Measurements from ENCODE around the gene ZNF221. TPM values are rescaled to one million over a fixed set of nuclear protein-coding genes. Genes with fewer than 3 reads are reported as not detected.

The ZNF221 gene
- polyA plus RNA-seq, 2 of the 4 experiments (the other 2 are of a cell fraction) = 1.6 TPM

DNA sequence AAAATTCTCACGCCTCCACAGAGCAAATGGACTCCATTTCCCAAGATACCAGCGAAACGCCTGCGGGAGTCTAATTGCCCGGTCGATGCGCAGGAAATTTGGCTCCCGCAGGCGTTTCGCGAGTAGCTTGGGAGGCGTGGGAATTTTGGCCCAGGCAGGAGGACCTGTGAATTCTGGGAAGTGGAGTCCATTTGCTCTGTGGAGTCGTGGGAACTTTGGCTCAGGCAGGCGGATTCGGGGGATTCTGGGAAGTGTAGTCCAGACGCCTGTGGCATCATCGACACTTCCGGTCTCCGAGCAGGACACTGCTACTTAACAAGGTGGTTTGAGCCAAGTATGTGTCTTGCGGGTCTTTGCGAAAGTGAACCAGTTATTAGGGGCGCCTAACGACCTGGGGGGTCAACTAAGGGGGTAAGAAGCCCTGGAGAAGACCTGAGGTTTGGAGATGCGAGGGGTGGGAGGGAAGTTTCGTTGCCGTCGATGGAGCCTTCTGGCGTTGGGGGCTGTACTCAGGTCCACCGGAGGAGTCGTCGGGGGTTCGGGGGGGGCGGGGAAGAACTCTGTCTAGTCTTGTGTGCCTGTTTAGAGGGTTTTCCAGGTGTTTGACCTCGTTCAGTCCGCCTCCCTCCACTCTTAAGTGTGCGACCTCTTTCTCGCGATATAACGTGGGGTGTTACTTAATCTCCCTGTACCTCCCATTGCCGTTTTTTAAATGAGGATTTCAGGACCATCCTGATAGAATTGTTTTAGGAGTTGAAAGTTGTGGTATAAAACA, 33.1 kb downstream of the ZNF221 start, which contains the start of gene ZNF155 (continued):
- TF ChIP-seq, protein P1, sequence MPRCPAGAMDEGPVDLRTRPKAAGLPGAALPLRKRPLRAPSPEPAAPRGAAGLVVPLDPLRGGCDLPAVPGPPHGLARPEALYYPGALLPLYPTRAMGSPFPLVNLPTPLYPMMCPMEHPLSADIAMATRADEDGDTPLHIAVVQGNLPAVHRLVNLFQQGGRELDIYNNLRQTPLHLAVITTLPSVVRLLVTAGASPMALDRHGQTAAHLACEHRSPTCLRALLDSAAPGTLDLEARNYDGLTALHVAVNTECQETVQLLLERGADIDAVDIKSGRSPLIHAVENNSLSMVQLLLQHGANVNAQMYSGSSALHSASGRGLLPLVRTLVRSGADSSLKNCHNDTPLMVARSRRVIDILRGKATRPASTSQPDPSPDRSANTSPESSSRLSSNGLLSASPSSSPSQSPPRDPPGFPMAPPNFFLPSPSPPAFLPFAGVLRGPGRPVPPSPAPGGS (IDR thresholded peaks at IDR 0.05) = no peak
- no peak for TF ChIP-seq HOXA7 (CRISPR knock-in tag; IDR thresholded peaks at IDR 0.05)
- no peak for TF ChIP-seq EHMT2 (IDR thresholded peaks at IDR 0.05; ENCODE audit: low read depth)
- no peak for TF ChIP-seq TP53 (CRISPR knock-in tag; IDR thresholded peaks at IDR 0.05)
- TF ChIP-seq GATA3 (IDR thresholded peaks at IDR 0.05; ENCODE audit: borderline replicate concordance) = no peak; the same call in 1 of the 2 replicates
- peak in 1 of 2 experiments; percentile 36; a peak in 1 of 4 replicates for TF ChIP-seq CEBPB (IDR thresholded peaks at IDR 0.05)
- no peak for TF ChIP-seq RARB (CRISPR knock-in tag; IDR thresholded peaks at IDR 0.05)
- no peak for TF ChIP-seq EHF (CRISPR knock-in tag; IDR thresholded peaks at IDR 0.05)
- TF ChIP-seq EP300 (IDR thresholded peaks at IDR 0.05) = no peak
- TF ChIP-seq FOSL2 (IDR thresholded peaks at IDR 0.05) = no peak
- no peak for TF ChIP-seq FOSL2 (CRISPR knock-in tag; IDR thresholded peaks at IDR 0.05)
- no peak for TF ChIP-seq RFX5 (IDR thresholded peaks at IDR 0.05)
- peak in 1 of 2 experiments; percentile 64; a peak in 2 of 5 replicates for TF ChIP-seq JUN (IDR thresholded peaks at IDR 0.05)
- TF ChIP-seq BHLHE40 (IDR thresholded peaks at IDR 0.05; ENCODE audit: low read depth, low read length) = no peak
- no peak for TF ChIP-seq SMC3 (IDR thresholded peaks at IDR 0.05)
- peak; percentile 81 for TF ChIP-seq CHD2 (IDR thresholded peaks at IDR 0.05; ENCODE audit: low read length, partially characterized antibody)
- TF ChIP-seq KDM5A (IDR thresholded peaks at IDR 0.05) = no peak
- no peak for TF ChIP-seq HDAC2 (IDR thresholded peaks at IDR 0.05)
- no peak for TF ChIP-seq RNF2 (IDR thresholded peaks at IDR 0.05; ENCODE audit: borderline replicate concordance, low read depth)
- TF ChIP-seq USF2 (IDR thresholded peaks at IDR 0.05) = no peak
- 0 out of 2 replicates have a peak, but pooled peaks have one; percentile 16 for TF ChIP-seq MAZ (IDR thresholded peaks at IDR 0.05; ENCODE audit: borderline replicate concordance, low read depth, low read length)
- no peak for TF ChIP-seq ZFP36 (IDR thresholded peaks at IDR 0.05; ENCODE audit: borderline replicate concordance, partially characterized antibody)
- TF ChIP-seq NPAS2 (CRISPR knock-in tag; IDR thresholded peaks at IDR 0.05; ENCODE audit: borderline replicate concordance) = no peak
- TF ChIP-seq HOXB13 (CRISPR knock-in tag; IDR thresholded peaks at IDR 0.05; ENCODE audit: low read depth) = no peak
- TF ChIP-seq NFE2L2 (conservative IDR thresholded peaks at IDR 0.05; ENCODE audit: low read length) = no peak
- TF ChIP-seq CHD4 (IDR thresholded peaks at IDR 0.05; ENCODE audit: borderline replicate concordance) = no peak
- TF ChIP-seq, protein P2, sequence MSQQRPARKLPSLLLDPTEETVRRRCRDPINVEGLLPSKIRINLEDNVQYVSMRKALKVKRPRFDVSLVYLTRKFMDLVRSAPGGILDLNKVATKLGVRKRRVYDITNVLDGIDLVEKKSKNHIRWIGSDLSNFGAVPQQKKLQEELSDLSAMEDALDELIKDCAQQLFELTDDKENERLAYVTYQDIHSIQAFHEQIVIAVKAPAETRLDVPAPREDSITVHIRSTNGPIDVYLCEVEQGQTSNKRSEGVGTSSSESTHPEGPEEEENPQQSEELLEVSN (IDR thresholded peaks at IDR 0.05; ENCODE audit: borderline replicate concordance, low read depth) = peak; percentile 51; the same call in 1 of the 2 replicates
- TF ChIP-seq FOXS1 (CRISPR knock-in tag; IDR thresholded peaks at IDR 0.05) = no peak
- peak; percentile 68 for TF ChIP-seq MAX (IDR thresholded peaks at IDR 0.05)
- no peak for TF ChIP-seq MYC (IDR thresholded peaks at IDR 0.05; ENCODE audit: borderline replicate concordance, low read length)
- TF ChIP-seq, protein P3, sequence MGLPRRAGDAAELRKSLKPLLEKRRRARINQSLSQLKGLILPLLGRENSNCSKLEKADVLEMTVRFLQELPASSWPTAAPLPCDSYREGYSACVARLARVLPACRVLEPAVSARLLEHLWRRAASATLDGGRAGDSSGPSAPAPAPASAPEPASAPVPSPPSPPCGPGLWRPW (IDR thresholded peaks at IDR 0.05) = no peak
- no peak for TF ChIP-seq ZNF302 (CRISPR knock-in tag; IDR thresholded peaks at IDR 0.05)
- no peak for TF ChIP-seq ESRRA (IDR thresholded peaks at IDR 0.05; ENCODE audit: borderline replicate concordance, low read length)
- no peak for TF ChIP-seq MAFK (IDR thresholded peaks at IDR 0.05; ENCODE audit: partially characterized antibody)
- TF ChIP-seq SREBF2 (IDR thresholded peaks at IDR 0.05) = no peak
- peak; percentile 15; the same call in 1 of the 2 replicates for TF ChIP-seq PHF8 (IDR thresholded peaks at IDR 0.05; ENCODE audit: borderline replicate concordance, low read depth)
- no peak for TF ChIP-seq HMGXB4 (CRISPR knock-in tag; IDR thresholded peaks at IDR 0.05; ENCODE audit: borderline replicate concordance)
- TF ChIP-seq RCOR1 (IDR thresholded peaks at IDR 0.05; ENCODE audit: low read depth, low read length) = no peak
- no peak for TF ChIP-seq FOSB (CRISPR knock-in tag; IDR thresholded peaks at IDR 0.05)
- TF ChIP-seq ZC3H11A (IDR thresholded peaks at IDR 0.05) = no peak
- no peak for TF ChIP-seq RAD21 (conservative IDR thresholded peaks at IDR 0.05 in 1 of 2, IDR thresholded peaks at IDR 0.05 in 1 of 2)

Data from A549 (cell line).